ENCODE results near the gene MALRD1. TPM values are rescaled to one million over a fixed set of nuclear protein-coding genes. Genes with fewer than 3 reads are reported as not detected.

Gene MALRD1
- total and polyA plus RNA-seq, 2 experiments from 2014 or later = 0.49 to 0.57 TPM

DNA sequence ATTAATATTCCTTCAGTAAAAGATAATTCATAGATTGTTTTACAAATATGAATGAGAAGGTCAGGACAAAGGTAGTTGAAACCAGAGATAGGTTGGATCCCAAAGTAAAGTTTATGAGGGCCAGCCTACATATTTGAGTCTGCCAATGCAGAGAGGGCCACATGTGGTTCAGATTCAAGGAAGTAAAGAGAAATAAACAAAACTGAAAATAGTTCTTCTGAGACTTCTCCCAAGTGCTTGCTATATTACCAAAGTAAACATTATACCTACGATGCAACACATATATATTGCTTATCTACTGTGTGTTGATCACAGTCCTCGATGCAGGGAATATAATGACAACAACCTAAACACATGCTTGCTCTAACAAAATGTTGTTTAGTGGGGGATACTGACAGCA is 109.8 kb downstream of the MALRD1 start:
- DNase-seq (ENCODE audit: low read depth in 1 of 2, low spot score in 1 of 2) = no peak
- Histone ChIP-seq H3K9me3 (ENCODE audit: low read depth) (no peaks in the 10 kb centered on the region), H3K27ac (no peak overlapping the region), H3K4me3 (no peak overlapping the region), H3K4me1 (ENCODE audit: low read depth) (no peaks in the 10 kb centered on the region), H3K36me3 (no peaks in the 10 kb centered on the region), H3K27me3 (no peaks in the 10 kb centered on the region)
- no peak for TF ChIP-seq CTCF (IDR thresholded peaks at IDR 0.05; ENCODE audit: low read depth, low read length)

DNA sequence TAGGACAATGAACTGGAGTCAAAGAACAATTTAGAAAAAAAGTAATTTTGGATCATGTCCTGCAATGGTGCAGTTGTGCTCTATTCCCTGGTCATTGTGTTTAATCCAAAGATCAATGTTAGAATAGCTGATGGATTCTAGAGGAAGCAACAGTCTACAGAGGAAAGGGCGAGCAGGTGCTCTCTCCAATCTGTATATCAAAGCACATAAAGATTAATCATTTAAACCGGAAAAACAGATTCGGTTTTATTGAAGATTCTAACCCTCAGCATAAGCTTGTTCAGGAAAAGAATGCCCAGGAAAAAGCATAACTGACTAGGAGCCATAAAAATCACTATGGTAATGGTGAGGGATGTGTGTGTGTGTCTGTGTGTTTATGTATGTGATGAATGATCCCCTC is 110.3 kb downstream of the MALRD1 start:
- Histone ChIP-seq H3K27ac (no peak overlapping the region), H3K27me3 (no peaks in the 10 kb centered on the region), H3K4me3 (no peak overlapping the region), H3K36me3 (no peaks in the 10 kb centered on the region), H3K9me3 (ENCODE audit: low read depth) (no peaks in the 10 kb centered on the region), H3K4me1 (ENCODE audit: low read depth) (no peaks in the 10 kb centered on the region)
- TF ChIP-seq CTCF (IDR thresholded peaks at IDR 0.05; ENCODE audit: low read depth, low read length) = no peak
- no peak for DNase-seq (ENCODE audit: low read depth in 1 of 2, low spot score in 1 of 2)

DNA sequence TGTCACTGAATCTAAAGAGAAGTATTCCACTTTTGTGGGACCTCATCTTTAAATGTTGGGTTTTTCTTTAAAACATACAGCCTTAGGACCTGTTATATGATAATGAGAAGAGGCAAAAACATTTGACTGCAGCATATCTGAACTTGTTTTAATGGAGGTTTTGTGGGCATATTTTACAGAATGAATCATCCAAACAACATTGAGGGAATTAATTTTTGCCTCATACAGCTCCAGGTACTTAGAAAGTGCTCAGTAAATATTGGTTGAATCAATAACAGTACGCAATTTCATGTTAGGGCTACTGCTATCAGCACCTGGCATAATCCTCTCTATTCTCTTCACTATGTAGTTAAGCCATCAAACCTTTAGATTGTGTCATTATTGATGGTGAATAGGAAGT is 115.9 kb downstream of the MALRD1 start:
- no peaks in the 10 kb centered on the region for H3K4me1 ChIP-seq (ENCODE audit: low read depth)
- DNase-seq (ENCODE audit: low read depth in 1 of 2, low spot score in 1 of 2) = no peak
- no peak overlapping the region for H3K27ac ChIP-seq
- no peak for TF ChIP-seq CTCF (IDR thresholded peaks at IDR 0.05; ENCODE audit: low read depth, low read length)
- no peaks in the 10 kb centered on the region for H3K36me3 ChIP-seq
- H3K4me3 ChIP-seq = no peak overlapping the region
- H3K9me3 ChIP-seq (ENCODE audit: low read depth) = no peaks in the 10 kb centered on the region
- H3K27me3 ChIP-seq = no peaks in the 10 kb centered on the region

GRCh38 chr10:19168584-19168983 is 120.0 kb downstream of the MALRD1 start:
- no peaks in the 10 kb centered on the region for H3K4me1 ChIP-seq (ENCODE audit: low read depth)
- no peak overlapping the region for H3K4me3 ChIP-seq
- TF ChIP-seq CTCF (IDR thresholded peaks at IDR 0.05; ENCODE audit: low read depth, low read length) = no peak
- no peaks in the 10 kb centered on the region for H3K9me3 ChIP-seq (ENCODE audit: low read depth)
- DNase-seq (ENCODE audit: low read depth in 1 of 2, low spot score in 1 of 2) = peak in 1 of 2 donors; percentile 15
- no peak overlapping the region for H3K27ac ChIP-seq
- H3K36me3 ChIP-seq = no peaks in the 10 kb centered on the region
- H3K27me3 ChIP-seq = no peaks in the 10 kb centered on the region

DNA sequence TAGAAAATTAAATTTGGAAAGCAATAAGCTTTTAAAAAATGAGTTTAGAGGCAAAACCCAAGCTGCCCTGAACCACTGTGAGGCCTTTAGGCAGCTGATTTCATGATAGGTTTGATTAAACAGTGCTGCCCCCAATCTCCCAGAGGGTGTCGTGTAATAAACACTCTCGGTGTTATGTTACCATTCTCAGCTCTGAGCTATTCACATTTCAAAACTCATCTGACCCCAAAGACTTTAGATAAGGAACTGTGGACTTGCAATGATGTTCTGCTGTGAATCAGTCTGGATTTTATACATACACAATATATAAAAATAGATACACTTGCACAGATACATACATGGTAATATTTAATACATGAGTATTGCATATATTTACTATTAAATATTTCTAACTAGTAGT is 120.4 kb downstream of the MALRD1 start:
- H3K36me3 ChIP-seq = no peaks in the 10 kb centered on the region
- no peak overlapping the region for H3K4me3 ChIP-seq
- no peaks in the 10 kb centered on the region for H3K9me3 ChIP-seq (ENCODE audit: low read depth)
- no peaks in the 10 kb centered on the region for H3K4me1 ChIP-seq (ENCODE audit: low read depth)
- no peaks in the 10 kb centered on the region for H3K27me3 ChIP-seq
- no peak overlapping the region for H3K27ac ChIP-seq
- TF ChIP-seq CTCF (IDR thresholded peaks at IDR 0.05; ENCODE audit: low read depth, low read length) = no peak
- DNase-seq (ENCODE audit: low read depth in 1 of 2, low spot score in 1 of 2) = no peak

- no peak for DNase-seq (ENCODE audit: low read depth in 1 of 2, low spot score in 1 of 2)
- no peaks in the 10 kb centered on the region for H3K9me3 ChIP-seq (ENCODE audit: low read depth)
- no peaks in the 10 kb centered on the region for H3K27me3 ChIP-seq
- no peak for TF ChIP-seq CTCF (IDR thresholded peaks at IDR 0.05; ENCODE audit: low read depth, low read length)
- no peaks in the 10 kb centered on the region for H3K4me1 ChIP-seq (ENCODE audit: low read depth)
- H3K4me3 ChIP-seq = no peak overlapping the region
- H3K27ac ChIP-seq = no peak overlapping the region
- no peaks in the 10 kb centered on the region for H3K36me3 ChIP-seq
Observed at GRCh38 chr10:19169684-19170083, 121.1 kb downstream of the MALRD1 start.
